Measurements from ENCODE around the gene MYRFL. TPM values are rescaled to one million over a fixed set of nuclear protein-coding genes. Genes with fewer than 3 reads are reported as not detected.

Gene MYRFL
- total RNA-seq, 1 experiment from 2014 or later, result 1.3 TPM

- DNase-seq (ENCODE audit: low spot score) (no peak), ATAC-seq (no peak)
- no peaks in the 10 kb centered on the region for H3K9me3 Mint-ChIP-seq
- no peak overlapping the region for H3K27ac Mint-ChIP-seq
- no peak overlapping the region for H3K4me3 Mint-ChIP-seq
- POLR2A ChIA-PET, result no interaction called here
- TF ChIP-seq PRRX2 (CRISPR knock-in tag; IDR thresholded peaks at IDR 0.05) (no peak), CBFB (CRISPR knock-in tag; IDR thresholded peaks at IDR 0.05; ENCODE audit: low read depth) (no peak), ZNF317 (CRISPR knock-in tag; IDR thresholded peaks at IDR 0.05; ENCODE audit: borderline replicate concordance, low read depth) (no peak), ATF6 (CRISPR knock-in tag; IDR thresholded peaks at IDR 0.05) (no peak), ZNF138 (CRISPR knock-in tag; conservative IDR thresholded peaks at IDR 0.05) (no peak), ZMAT4 (CRISPR knock-in tag; IDR thresholded peaks at IDR 0.05) (no peak), MXD4 (CRISPR knock-in tag; IDR thresholded peaks at IDR 0.05; ENCODE audit: borderline replicate concordance) (no peak), PREB (CRISPR knock-in tag; IDR thresholded peaks at IDR 0.05; ENCODE audit: borderline replicate concordance) (no peak), ZNF263 (CRISPR knock-in tag; IDR thresholded peaks at IDR 0.05; ENCODE audit: low read depth) (no peak), AR (CRISPR knock-in tag; IDR thresholded peaks at IDR 0.05) (no peak), E2F4 (CRISPR knock-in tag; IDR thresholded peaks at IDR 0.05; ENCODE audit: borderline replicate concordance, low read depth) (no peak), CTCF (IDR thresholded peaks at IDR 0.05) (no peak)
- TF ChIP-seq, protein P1, sequence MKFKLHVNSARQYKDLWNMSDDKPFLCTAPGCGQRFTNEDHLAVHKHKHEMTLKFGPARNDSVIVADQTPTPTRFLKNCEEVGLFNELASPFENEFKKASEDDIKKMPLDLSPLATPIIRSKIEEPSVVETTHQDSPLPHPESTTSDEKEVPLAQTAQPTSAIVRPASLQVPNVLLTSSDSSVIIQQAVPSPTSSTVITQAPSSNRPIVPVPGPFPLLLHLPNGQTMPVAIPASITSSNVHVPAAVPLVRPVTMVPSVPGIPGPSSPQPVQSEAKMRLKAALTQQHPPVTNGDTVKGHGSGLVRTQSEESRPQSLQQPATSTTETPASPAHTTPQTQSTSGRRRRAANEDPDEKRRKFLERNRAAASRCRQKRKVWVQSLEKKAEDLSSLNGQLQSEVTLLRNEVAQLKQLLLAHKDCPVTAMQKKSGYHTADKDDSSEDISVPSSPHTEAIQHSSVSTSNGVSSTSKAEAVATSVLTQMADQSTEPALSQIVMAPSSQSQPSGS (CRISPR knock-in tag; IDR thresholded peaks at IDR 0.05; ENCODE audit: borderline replicate concordance, low read depth), result no peak
- no peaks in the 10 kb centered on the region for H3K27me3 Mint-ChIP-seq (ENCODE audit: low read depth)
- CTCF ChIA-PET, result interaction anchor here (0.6 kb wide), 1 partner anchor 96 kb away, joined by 4 read pairs; no protein-coding TSS in a partner anchor
- H3K36me3 Mint-ChIP-seq, result no peaks in the 10 kb centered on the region
- no peaks in the 10 kb centered on the region for H3K4me1 Mint-ChIP-seq
These were observed 8.7 kb downstream of the MYRFL start for GRCh38 chr12:69833696-69834095.

DNA sequence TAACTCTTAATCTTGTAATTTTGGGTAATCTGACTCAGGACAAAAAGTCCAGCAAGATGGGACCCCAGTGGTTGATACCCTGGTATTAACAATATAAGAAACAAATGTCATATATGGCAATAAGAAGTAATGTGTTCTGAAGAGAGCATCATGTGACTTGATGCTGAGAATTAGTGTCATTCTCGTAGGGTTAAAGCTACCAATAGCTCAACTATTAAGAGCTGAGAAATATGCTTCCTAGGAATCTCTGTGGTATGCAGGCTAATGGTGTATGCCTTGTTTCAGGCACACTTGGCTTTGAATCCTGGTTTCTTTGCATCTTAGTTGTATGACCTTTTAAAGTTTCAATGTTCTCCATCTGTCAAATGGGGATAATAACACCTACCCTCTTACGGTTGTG, 9.1 kb downstream of the MYRFL start:
- ChIA-PET POLR2A (no interaction called here), CTCF (interaction anchor here (0.6 kb wide), 1 partner anchor 97 kb away, joined by 4 read pairs; no protein-coding TSS in a partner anchor)
- no peaks in the 10 kb centered on the region for H3K36me3 Mint-ChIP-seq
- no peaks in the 10 kb centered on the region for H3K4me1 Mint-ChIP-seq
- no peaks in the 10 kb centered on the region for H3K27me3 Mint-ChIP-seq (ENCODE audit: low read depth)
- no peak for DNase-seq (ENCODE audit: low spot score)
- no peak overlapping the region for H3K27ac Mint-ChIP-seq
- no peak for ATAC-seq
- TF ChIP-seq ERG (CRISPR knock-in tag; IDR thresholded peaks at IDR 0.05), result no peak
- no peak for TF ChIP-seq GTF2I (CRISPR knock-in tag; conservative IDR thresholded peaks at IDR 0.05)
- no peak overlapping the region for H3K4me3 Mint-ChIP-seq
- no peaks in the 10 kb centered on the region for H3K9me3 Mint-ChIP-seq

All from WTC11 (cell line).